ENCODE measurements around the gene WNT5B. TPM values are rescaled to one million over a fixed set of nuclear protein-coding genes. Genes with fewer than 3 reads are reported as not detected.
A peak's percentile ranks its signal among the peaks of the same experiment; 100 is the strongest.

Gene WNT5B
- polyA plus RNA-seq, 1 of the 3 experiments (the other 2 are of a cell fraction), result 29.3 TPM

GRCh38 chr12:1607940-1608712, 20.9 kb upstream of the WNT5B start:
- CTCF ChIA-PET, result interaction anchor here (0.7 to 1.1 kb wide), 2 partner anchors 26 to 490 kb away, joined by 3 to 4 read pairs; no protein-coding TSS in a partner anchor
- Histone ChIP-seq H2AFZ (ENCODE audit: low read depth) (no peak overlapping the region), H4K20me1 (ENCODE audit: insufficient read depth) (0 out of 2 replicates have a peak, but pooled peaks cover 6% of the 10 kb centered on the region), H3K27ac (ENCODE audit: low read depth in 2 of 2, low read length in 1 of 2) (peak overlapping the region in 1 of 2 experiments; percentile 92; a peak in 1 of 4 replicates), H3K4me2 (no peak overlapping the region; the same call in 1 of the 2 replicates), H3K4me1 (ENCODE audit: control insufficient read depth in 1 of 2, insufficient read depth in 2 of 2, low read depth in 1 of 2, low read length in 1 of 2) (peaks cover 9 to 43% of the 10 kb centered on the region in 2 experiments; a peak in 3 of 4 replicates), H3K79me2 (ENCODE audit: insufficient read depth) (peaks cover 83% of the 10 kb centered on the region), H3K27me3 (ENCODE audit: insufficient read depth) (no peaks in the 10 kb centered on the region), H3K4me3 (ENCODE audit: low read depth in 2 of 2, low read length in 1 of 2) (no peak overlapping the region), H3K9me3 (no peaks in the 10 kb centered on the region), H3F3A (replicated peaks; ENCODE audit: insufficient read depth) (peaks cover 40% of the 10 kb centered on the region), H3K9me2 (no peaks in the 10 kb centered on the region), H3K9ac (no peak overlapping the region), H3K36me3 (replicated peaks in 1 of 2; ENCODE audit: control insufficient read depth in 1 of 2, insufficient read depth in 2 of 2, low read length in 1 of 2) (no peaks in the 10 kb centered on the region)
- no peak for TF ChIP-seq POLR2AphosphoS5 (IDR thresholded peaks at IDR 0.05; ENCODE audit: low read depth, low read length)
- no peak for TF ChIP-seq YY1 (IDR thresholded peaks at IDR 0.05; ENCODE audit: low read depth)
- TF ChIP-seq SIN3A (IDR thresholded peaks at IDR 0.05; ENCODE audit: borderline replicate concordance, low read depth, low read length), result no peak
- no peak for TF ChIP-seq JUND (IDR thresholded peaks at IDR 0.05)
- no peak for TF ChIP-seq RXRA (IDR thresholded peaks at IDR 0.05; ENCODE audit: borderline replicate concordance, low read depth)
- no peak for TF ChIP-seq IRF3 (IDR thresholded peaks at IDR 0.05; ENCODE audit: low read depth, low read length)
- TF ChIP-seq GATA2 (CRISPR knock-in tag; IDR thresholded peaks at IDR 0.05), result no peak
- no peak for TF ChIP-seq EZH2phosphoT487 (IDR thresholded peaks at IDR 0.05; ENCODE audit: borderline replicate concordance, low read depth)
- no peak for TF ChIP-seq TCF12 (IDR thresholded peaks at IDR 0.05)
- no peak for TF ChIP-seq RCOR1 (IDR thresholded peaks at IDR 0.05; ENCODE audit: low read length)
- TF ChIP-seq RFX5 (IDR thresholded peaks at IDR 0.05; ENCODE audit: low read length), result no peak
- TF ChIP-seq FOSL2 (IDR thresholded peaks at IDR 0.05; ENCODE audit: borderline replicate concordance, low read depth), result no peak
- TF ChIP-seq RAD21 (IDR thresholded peaks at IDR 0.05; ENCODE audit: low read length), result no peak
- TF ChIP-seq MXI1 (IDR thresholded peaks at IDR 0.05; ENCODE audit: low read depth, low read length), result no peak
- TF ChIP-seq ELF1 (IDR thresholded peaks at IDR 0.05), result no peak
- no peak for TF ChIP-seq USF1 (IDR thresholded peaks at IDR 0.05; ENCODE audit: borderline replicate concordance, low read depth)
- no peak for TF ChIP-seq CTCF (IDR thresholded peaks at IDR 0.05)
- DNase-seq, result no peak
- 85% methylated on average over 3 of the region's 3 CpGs for WGBS (ENCODE audit: low lambda C conversion rate)
- POLR2A ChIA-PET, result no interaction called here

All from SK-N-SH (cell line).